Liver (tissue), 9 donors: Measurements from ENCODE around the gene TBC1D3B. TPM values are rescaled to one million over a fixed set of nuclear protein-coding genes. Genes with fewer than 3 reads are reported as not detected.
"Not testable (repeated sequence)": the region's sequence is repeated elsewhere in the genome, so short reads cannot be mapped to it uniquely, and the experiment has no call there.

ENCODE experiments used
- DNase-seq: peaks from one replicate; pipeline ENCODE4 v3.0.0-alpha.2; 2017; ENCODE audit warnings: low spot score
- H3K27ac ChIP-seq, 2 donors: one replicate each; pipeline ENCODE4 v1.7.0; 2013; ENCODE audit warnings: inconsistent platforms in 2 of 2, low read length in 2 of 2, control low read depth in 1 of 2, low read depth in 1 of 2, mild to moderate bottlenecking in 1 of 2
- H3K27me3 ChIP-seq, 4 donors: one replicate each; pipeline versions ENCODE4 v1.6.1 to v1.7.0; 2013; ENCODE audit warnings: low read length in 3 of 4, inconsistent platforms in 1 of 4, mild to moderate bottlenecking in 1 of 4, moderate library complexity in 1 of 4; ENCODE audit not compliant: control insufficient read depth in 4 of 4, insufficient read depth in 4 of 4
- H3K36me3 ChIP-seq, 4 donors: one replicate each; pipeline versions ENCODE4 v1.6.1 to v1.7.0; 2013; ENCODE audit warnings: low read length in 3 of 4, mild to moderate bottlenecking in 3 of 4, low read depth in 1 of 4, moderate library complexity in 1 of 4; ENCODE audit not compliant: control insufficient read depth in 4 of 4, insufficient read depth in 3 of 4
- H3K4me1 ChIP-seq, 4 donors: one replicate each; pipeline versions ENCODE4 v1.6.1 to v1.7.0; 2013; ENCODE audit warnings: low read length in 3 of 4, mild to moderate bottlenecking in 3 of 4, moderate library complexity in 1 of 4; ENCODE audit not compliant: control insufficient read depth in 4 of 4, insufficient read depth in 4 of 4
- H3K4me3 ChIP-seq, 3 donors: one replicate each; pipeline versions ENCODE4 v1.6.1 to v1.7.0; 2013; ENCODE audit warnings: low read length in 3 of 3, control low read depth in 1 of 3, low read depth in 1 of 3, mild to moderate bottlenecking in 1 of 3
- H3K9ac ChIP-seq, 2 donors: one replicate each; pipeline ENCODE4 v1.7.0; 2013; ENCODE audit warnings: low read length in 2 of 2, mild to moderate bottlenecking in 2 of 2, moderate library complexity in 2 of 2, control low read depth in 1 of 2, low read depth in 1 of 2
- H3K9me3 ChIP-seq, 4 donors: one replicate each; pipeline versions ENCODE4 v1.6.1 to v1.7.0; 2013; ENCODE audit warnings: low read length in 3 of 4; ENCODE audit not compliant: control insufficient read depth in 4 of 4
- EGR1 ChIP-seq, 2 donors: IDR thresholded peaks; 2 replicates each; pipeline ENCODE4 v1.6.1; 2016 to 2018; ENCODE audit warnings: antibody characterized with exemption in 2 of 2, low read depth in 2 of 2
- FOXA1 ChIP-seq: IDR thresholded peaks from 2 replicates; pipeline ENCODE4 v1.6.1; 2016; ENCODE audit warnings: antibody characterized with exemption
- FOXA2 ChIP-seq: IDR thresholded peaks from 2 replicates; pipeline ENCODE4 v1.6.1; 2016; ENCODE audit warnings: antibody characterized with exemption
- GABPA ChIP-seq, 2 donors: IDR thresholded peaks in 1 of 2; conservative IDR thresholded peaks in 1 of 2; 2 replicates each; pipeline ENCODE4 v1.6.1; 2016; ENCODE audit warnings: antibody characterized with exemption in 2 of 2, mild to moderate bottlenecking in 1 of 2, moderate library complexity in 1 of 2
- HNF4A ChIP-seq, 2 donors: conservative IDR thresholded peaks; 2 replicates each; pipeline ENCODE4 v1.6.1; 2016; ENCODE audit warnings: antibody characterized with exemption in 2 of 2, mild to moderate bottlenecking in 2 of 2
- HNF4G ChIP-seq: IDR thresholded peaks from 2 replicates; pipeline ENCODE4 v1.6.1; 2016; ENCODE audit warnings: antibody characterized with exemption
- NR2F2 ChIP-seq: IDR thresholded peaks from 2 replicates; pipeline ENCODE4 v1.6.1; 2016; ENCODE audit warnings: antibody characterized with exemption
- RAD21 ChIP-seq, 2 donors: IDR thresholded peaks; 2 replicates each; pipeline ENCODE4 v1.6.1; 2016; ENCODE audit warnings: antibody characterized with exemption in 2 of 2, mild to moderate bottlenecking in 2 of 2
- RXRA ChIP-seq, 2 donors: IDR thresholded peaks; 2 replicates each; pipeline ENCODE4 v1.6.1; 2017 to 2018; ENCODE audit warnings: antibody characterized with exemption in 2 of 2, mild to moderate bottlenecking in 1 of 2
- SP1 ChIP-seq: IDR thresholded peaks from 2 replicates; pipeline ENCODE4 v1.6.1; 2018; ENCODE audit warnings: antibody characterized with exemption, mild to moderate bottlenecking
- TAF1 ChIP-seq: conservative IDR thresholded peaks from 2 replicates; pipeline ENCODE4 v1.6.1; 2016; ENCODE audit warnings: antibody characterized with exemption, mild to moderate bottlenecking
- YY1 ChIP-seq: IDR thresholded peaks from 2 replicates; pipeline ENCODE4 v1.6.1; 2016; ENCODE audit warnings: antibody characterized with exemption, mild to moderate bottlenecking
- WGBS: extraction: QIAGEN DNeasy Blood & Tissue Kit; methylation state at CpG from one replicate; pipeline ENCODE4 v1.1.7; 2013; 5-methylcytosine and 5-hydroxymethylcytosine counted together
- polyA plus RNA-seq, 2 donors: library from polyadenylated mRNA; stranded (reverse) in 1 of 2; unstranded in 1 of 2; fragments of 200-250 nt in 1 of 2; fragments of >200 nt in 1 of 2; fragmentation: Nextera tagmentation in 1 of 2; extraction: Ambion mirVana in 1 of 2; gene quantifications; one replicate each; pipeline versions ENCODE4 v1.2.1 to v1.2.3, GENCODE V29; 2013 to 2015
- total RNA-seq, 2 donors: library from RNA; depleted of rRNA; stranded (reverse); fragments of >200 nt; gene quantifications; one replicate each; pipeline ENCODE4 v1.2.3, GENCODE V29; 2014
- TF ChIP-seq, protein P1 (sequence below): IDR thresholded peaks from 2 replicates; pipeline ENCODE4 v1.6.1; 2016; ENCODE audit warnings: antibody characterized with exemption, mild to moderate bottlenecking
- TF ChIP-seq, protein P2 (sequence below): IDR thresholded peaks from 2 replicates; pipeline ENCODE4 v1.6.1; 2016; ENCODE audit warnings: antibody characterized with exemption
- TF ChIP-seq, protein P3 (sequence below): IDR thresholded peaks from 2 replicates; pipeline ENCODE4 v1.6.1; 2016; ENCODE audit warnings: antibody characterized with exemption
- TF ChIP-seq, protein P4 (sequence below): IDR thresholded peaks from 2 replicates; pipeline ENCODE4 v1.6.1; 2016; ENCODE audit warnings: antibody characterized with exemption
- TF ChIP-seq, protein P5 (sequence below): fragments of 150-350 bp; IDR thresholded peaks from 2 replicates; pipeline ENCODE4 v1.5.1; 2017; ENCODE audit warnings: improper control_type of control experiment, low read depth, low read length; ENCODE audit not compliant: missing input control
- donor health status: healthy.
- donor health status: healthy.
- donor health status: healthy.
- donor health status: healthy.
- donor health status: healthy.

Gene TBC1D3B
- total and polyA plus RNA-seq, 4 donors, result 0.42 to 1.8 (median 0.61) TPM

DNA sequence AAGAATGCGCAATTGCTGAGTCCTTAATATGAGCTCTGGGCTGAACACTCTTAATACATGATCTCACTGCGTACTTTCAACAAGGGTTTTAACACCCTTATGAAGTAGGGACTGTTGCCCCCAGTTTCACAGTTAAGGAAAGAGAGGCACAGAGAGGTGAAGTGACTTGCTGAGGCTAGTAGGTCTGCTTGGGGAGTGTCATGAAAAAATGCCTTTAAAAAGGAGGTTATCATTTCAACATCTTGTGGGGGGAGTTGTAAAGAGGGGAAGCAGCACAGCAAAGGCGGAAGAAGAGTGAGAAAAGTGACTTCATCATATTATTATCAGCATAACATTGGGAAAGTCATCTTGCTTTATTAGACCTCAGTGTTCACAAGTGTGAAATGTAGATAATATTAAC lies 36.5 kb upstream of the TBC1D3B start:
- H3K27ac ChIP-seq, result no peak overlapping the region
- WGBS, result 88% methylated on average over 3 of the region's 3 CpGs
- H3K9me3 ChIP-seq, result no peaks in the 10 kb centered on the region
- no peak for DNase-seq
- H3K4me1 ChIP-seq, result no peaks in the 10 kb centered on the region
- TF ChIP-seq NR2F2, result no peak
- TF ChIP-seq TAF1, result no peak
- TF ChIP-seq, protein P1, sequence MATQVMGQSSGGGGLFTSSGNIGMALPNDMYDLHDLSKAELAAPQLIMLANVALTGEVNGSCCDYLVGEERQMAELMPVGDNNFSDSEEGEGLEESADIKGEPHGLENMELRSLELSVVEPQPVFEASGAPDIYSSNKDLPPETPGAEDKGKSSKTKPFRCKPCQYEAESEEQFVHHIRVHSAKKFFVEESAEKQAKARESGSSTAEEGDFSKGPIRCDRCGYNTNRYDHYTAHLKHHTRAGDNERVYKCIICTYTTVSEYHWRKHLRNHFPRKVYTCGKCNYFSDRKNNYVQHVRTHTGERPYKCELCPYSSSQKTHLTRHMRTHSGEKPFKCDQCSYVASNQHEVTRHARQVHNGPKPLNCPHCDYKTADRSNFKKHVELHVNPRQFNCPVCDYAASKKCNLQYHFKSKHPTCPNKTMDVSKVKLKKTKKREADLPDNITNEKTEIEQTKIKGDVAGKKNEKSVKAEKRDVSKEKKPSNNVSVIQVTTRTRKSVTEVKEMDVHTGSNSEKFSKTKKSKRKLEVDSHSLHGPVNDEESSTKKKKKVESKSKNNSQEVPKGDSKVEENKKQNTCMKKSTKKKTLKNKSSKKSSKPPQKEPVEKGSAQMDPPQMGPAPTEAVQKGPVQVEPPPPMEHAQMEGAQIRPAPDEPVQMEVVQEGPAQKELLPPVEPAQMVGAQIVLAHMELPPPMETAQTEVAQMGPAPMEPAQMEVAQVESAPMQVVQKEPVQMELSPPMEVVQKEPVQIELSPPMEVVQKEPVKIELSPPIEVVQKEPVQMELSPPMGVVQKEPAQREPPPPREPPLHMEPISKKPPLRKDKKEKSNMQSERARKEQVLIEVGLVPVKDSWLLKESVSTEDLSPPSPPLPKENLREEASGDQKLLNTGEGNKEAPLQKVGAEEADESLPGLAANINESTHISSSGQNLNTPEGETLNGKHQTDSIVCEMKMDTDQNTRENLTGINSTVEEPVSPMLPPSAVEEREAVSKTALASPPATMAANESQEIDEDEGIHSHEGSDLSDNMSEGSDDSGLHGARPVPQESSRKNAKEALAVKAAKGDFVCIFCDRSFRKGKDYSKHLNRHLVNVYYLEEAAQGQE, result no peak
- TF ChIP-seq RAD21 (IDR thresholded peaks at IDR 0.05), result no peak
- TF ChIP-seq GABPA (IDR thresholded peaks at IDR 0.05 in 1 of 2, conservative IDR thresholded peaks at IDR 0.05 in 1 of 2), result no peak
- TF ChIP-seq YY1, result no peak
- TF ChIP-seq SP1, result no peak
- no peak overlapping the region for H3K4me3 ChIP-seq
- H3K36me3 ChIP-seq, result no peaks in the 10 kb centered on the region
- H3K9ac ChIP-seq, result no peak overlapping the region
- H3K27me3 ChIP-seq, result no peaks in the 10 kb centered on the region

DNA sequence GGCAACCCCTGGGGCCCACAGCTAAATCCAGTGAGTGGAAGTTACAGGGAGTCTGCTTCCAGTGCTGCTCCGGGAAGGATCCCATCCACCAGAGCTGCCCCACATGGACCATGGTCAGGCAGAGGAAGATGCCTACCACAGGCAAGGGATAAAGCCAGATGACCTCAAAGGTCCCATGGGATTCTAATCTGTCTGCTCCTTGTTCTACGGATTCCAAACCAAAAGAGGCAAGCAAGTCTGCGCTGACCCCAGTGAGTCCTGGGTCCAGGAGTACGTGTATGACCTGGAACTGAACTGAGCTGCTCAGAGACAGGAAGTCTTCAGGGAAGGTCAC lies 35.8 kb upstream of the TBC1D3B start:
- no peak for DNase-seq
- TF ChIP-seq YY1 (no peak), FOXA1 (no peak), HNF4G (no peak), TAF1 (no peak), SP1 (no peak), FOXA2 (no peak), RXRA (IDR thresholded peaks at IDR 0.05) (no peak), NR2F2 (no peak), EGR1 (IDR thresholded peaks at IDR 0.05; ENCODE audit: low read depth in 2 of 2) (no peak), RAD21 (IDR thresholded peaks at IDR 0.05) (no peak), GABPA (IDR thresholded peaks at IDR 0.05 in 1 of 2, conservative IDR thresholded peaks at IDR 0.05 in 1 of 2) (no peak), HNF4A (conservative IDR thresholded peaks at IDR 0.05) (no peak)
- TF ChIP-seq, protein P1, result no peak
- TF ChIP-seq, protein P2, sequence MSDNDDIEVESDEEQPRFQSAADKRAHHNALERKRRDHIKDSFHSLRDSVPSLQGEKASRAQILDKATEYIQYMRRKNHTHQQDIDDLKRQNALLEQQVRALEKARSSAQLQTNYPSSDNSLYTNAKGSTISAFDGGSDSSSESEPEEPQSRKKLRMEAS, result no peak
- TF ChIP-seq, protein P3, sequence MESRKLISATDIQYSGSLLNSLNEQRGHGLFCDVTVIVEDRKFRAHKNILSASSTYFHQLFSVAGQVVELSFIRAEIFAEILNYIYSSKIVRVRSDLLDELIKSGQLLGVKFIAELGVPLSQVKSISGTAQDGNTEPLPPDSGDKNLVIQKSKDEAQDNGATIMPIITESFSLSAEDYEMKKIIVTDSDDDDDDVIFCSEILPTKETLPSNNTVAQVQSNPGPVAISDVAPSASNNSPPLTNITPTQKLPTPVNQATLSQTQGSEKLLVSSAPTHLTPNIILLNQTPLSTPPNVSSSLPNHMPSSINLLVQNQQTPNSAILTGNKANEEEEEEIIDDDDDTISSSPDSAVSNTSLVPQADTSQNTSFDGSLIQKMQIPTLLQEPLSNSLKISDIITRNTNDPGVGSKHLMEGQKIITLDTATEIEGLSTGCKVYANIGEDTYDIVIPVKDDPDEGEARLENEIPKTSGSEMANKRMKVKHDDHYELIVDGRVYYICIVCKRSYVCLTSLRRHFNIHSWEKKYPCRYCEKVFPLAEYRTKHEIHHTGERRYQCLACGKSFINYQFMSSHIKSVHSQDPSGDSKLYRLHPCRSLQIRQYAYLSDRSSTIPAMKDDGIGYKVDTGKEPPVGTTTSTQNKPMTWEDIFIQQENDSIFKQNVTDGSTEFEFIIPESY, result no peak
- TF ChIP-seq, protein P4, sequence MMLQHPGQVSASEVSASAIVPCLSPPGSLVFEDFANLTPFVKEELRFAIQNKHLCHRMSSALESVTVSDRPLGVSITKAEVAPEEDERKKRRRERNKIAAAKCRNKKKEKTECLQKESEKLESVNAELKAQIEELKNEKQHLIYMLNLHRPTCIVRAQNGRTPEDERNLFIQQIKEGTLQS, result no peak
- TF ChIP-seq, protein P5, sequence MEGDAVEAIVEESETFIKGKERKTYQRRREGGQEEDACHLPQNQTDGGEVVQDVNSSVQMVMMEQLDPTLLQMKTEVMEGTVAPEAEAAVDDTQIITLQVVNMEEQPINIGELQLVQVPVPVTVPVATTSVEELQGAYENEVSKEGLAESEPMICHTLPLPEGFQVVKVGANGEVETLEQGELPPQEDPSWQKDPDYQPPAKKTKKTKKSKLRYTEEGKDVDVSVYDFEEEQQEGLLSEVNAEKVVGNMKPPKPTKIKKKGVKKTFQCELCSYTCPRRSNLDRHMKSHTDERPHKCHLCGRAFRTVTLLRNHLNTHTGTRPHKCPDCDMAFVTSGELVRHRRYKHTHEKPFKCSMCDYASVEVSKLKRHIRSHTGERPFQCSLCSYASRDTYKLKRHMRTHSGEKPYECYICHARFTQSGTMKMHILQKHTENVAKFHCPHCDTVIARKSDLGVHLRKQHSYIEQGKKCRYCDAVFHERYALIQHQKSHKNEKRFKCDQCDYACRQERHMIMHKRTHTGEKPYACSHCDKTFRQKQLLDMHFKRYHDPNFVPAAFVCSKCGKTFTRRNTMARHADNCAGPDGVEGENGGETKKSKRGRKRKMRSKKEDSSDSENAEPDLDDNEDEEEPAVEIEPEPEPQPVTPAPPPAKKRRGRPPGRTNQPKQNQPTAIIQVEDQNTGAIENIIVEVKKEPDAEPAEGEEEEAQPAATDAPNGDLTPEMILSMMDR, result no peak

DNA sequence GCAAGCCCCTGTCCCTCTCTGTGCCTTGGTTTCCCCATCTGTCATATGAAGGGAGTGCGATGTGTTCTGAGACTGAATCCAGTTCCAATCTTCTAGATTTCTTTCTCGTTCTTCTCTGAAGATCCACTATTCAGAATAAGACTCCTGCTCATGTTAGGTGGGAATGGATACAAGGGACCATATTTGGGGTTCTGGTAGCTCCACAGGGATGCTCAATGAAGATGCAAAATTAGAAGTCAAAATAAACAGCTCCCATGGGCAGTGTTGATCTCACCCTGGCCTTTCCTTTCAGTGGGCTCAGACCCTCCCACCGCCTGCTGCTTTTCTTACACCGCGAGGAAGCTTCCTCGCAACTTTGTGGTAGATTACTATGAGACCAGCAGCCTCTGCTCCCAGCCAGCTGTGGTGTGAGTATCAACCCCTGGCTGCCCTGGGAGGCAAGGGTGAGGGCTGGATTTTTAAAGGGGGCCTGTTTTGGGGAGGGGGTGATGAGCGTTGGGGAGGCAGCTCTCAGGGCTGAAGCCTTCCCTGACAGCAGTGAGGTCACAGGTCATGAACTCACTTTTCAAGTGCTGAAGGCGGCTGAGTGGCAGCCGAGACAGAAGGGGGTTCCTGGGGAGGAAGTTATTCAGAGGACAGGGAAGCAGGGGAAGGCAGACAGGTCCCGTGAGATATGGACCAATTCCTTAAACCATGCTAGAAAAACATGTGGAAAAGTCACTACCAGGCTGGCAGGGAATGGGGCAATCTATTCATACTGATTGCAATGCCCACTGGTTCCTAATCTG lies 35.2 kb upstream of the TBC1D3B start:
- DNase-seq, H3K36me3 ChIP-seq, H3K4me3 ChIP-seq, H3K27me3 ChIP-seq, H3K9me3 ChIP-seq, H3K27ac ChIP-seq, H3K4me1 ChIP-seq, H3K9ac ChIP-seq: not testable (repeated sequence)
- WGBS, result 77% methylated on average over 10 of the region's 10 CpGs

More for the DNA sequence above, 35.8 kb upstream of the TBC1D3B start:
- Histone ChIP-seq H3K4me3 (no peak overlapping the region), H3K4me1 (no peaks in the 10 kb centered on the region), H3K9ac (no peak overlapping the region), H3K9me3 (no peaks in the 10 kb centered on the region), H3K27me3 (no peaks in the 10 kb centered on the region), H3K36me3 (no peaks in the 10 kb centered on the region), H3K27ac (no peak overlapping the region)
- WGBS, result 66% methylated on average over 4 of the region's 4 CpGs
